Keratinocyte (primary cell): ENCODE data around the gene KLHL36. TPM values are rescaled to one million over a fixed set of nuclear protein-coding genes. Genes with fewer than 3 reads are reported as not detected.

ENCODE experiments used
- DNase-seq: peaks from one replicate; pipeline ENCODE4 v3.0.0-alpha.2; 2011; ENCODE audit warnings: low read depth, missing footprints, low spot score
- FAIRE-seq: peaks from 2 replicates; lab custom pipeline; 2011; peaks lifted over from hg19 to GRCh38; lab: Jason Lieb, UNC
- H2AFZ ChIP-seq: 2 replicates; pipeline ENCODE4 v1.6.0; 2012; ENCODE audit warnings: low read length, control low read depth, inconsistent platforms; ENCODE audit not compliant: control insufficient read depth
- H3K27ac ChIP-seq: 2 replicates; pipeline ENCODE4 v1.5.1; 2011; ENCODE audit warnings: low read length; ENCODE audit not compliant: control insufficient read depth, insufficient read depth
- H3K27me3 ChIP-seq: 3 replicates; pipeline ENCODE4 v1.6.0; 2011; ENCODE audit warnings: low read length; ENCODE audit not compliant: control insufficient read depth, insufficient read depth; ENCODE audit errors: extremely low read depth
- H3K36me3 ChIP-seq, 2 experiments: 2 replicates in 1 of 2; 3 replicates in 1 of 2; pipeline ENCODE4 v1.5.1; 2011; ENCODE audit warnings: low read length in 2 of 2, mild to moderate bottlenecking in 1 of 2; ENCODE audit not compliant: control insufficient read depth in 2 of 2, insufficient read depth in 2 of 2; ENCODE audit errors: extremely low read depth in 1 of 2
- H3K4me1 ChIP-seq: 3 replicates; pipeline ENCODE4 v1.5.1; 2011; ENCODE audit warnings: low read length; ENCODE audit not compliant: control insufficient read depth, insufficient read depth; ENCODE audit errors: extremely low read depth
- H3K4me2 ChIP-seq: 3 replicates; pipeline ENCODE4 v1.6.0; 2011; ENCODE audit warnings: low read depth, low read length; ENCODE audit not compliant: control insufficient read depth, insufficient read depth; ENCODE audit errors: extremely low read depth
- H3K4me3 ChIP-seq, 3 experiments: fragments of 200-600 bp in 1 of 3; sonication (generic) in 1 of 3; 2 replicates in 2 of 3; 3 replicates in 1 of 3; pipeline ENCODE4 v1.5.1; 2011 to 2016; ENCODE audit warnings: low read length in 3 of 3, mild to moderate bottlenecking in 3 of 3, control low read depth in 2 of 3, inconsistent platforms in 1 of 3, low read depth in 1 of 3, mixed read lengths in 1 of 3, mixed run types in 1 of 3, moderate library complexity in 1 of 3; ENCODE audit not compliant: control insufficient read depth in 2 of 3, insufficient read depth in 2 of 3; ENCODE audit errors: extremely low read depth in 1 of 3
- H3K79me2 ChIP-seq: 2 replicates; pipeline ENCODE4 v1.6.0; 2012; ENCODE audit warnings: low read length; ENCODE audit not compliant: control insufficient read depth, insufficient read depth
- H3K9ac ChIP-seq: 3 replicates; pipeline ENCODE4 v1.6.0; 2011; ENCODE audit warnings: low read length; ENCODE audit not compliant: control insufficient read depth, insufficient read depth; ENCODE audit errors: extremely low read depth
- H3K9me1 ChIP-seq: 3 replicates; pipeline ENCODE4 v1.6.0; 2011; ENCODE audit warnings: low read length; ENCODE audit not compliant: control insufficient read depth, insufficient read depth; ENCODE audit errors: extremely low read depth
- H3K9me3 ChIP-seq: 2 replicates; pipeline ENCODE4 v1.5.1; 2012; ENCODE audit warnings: low read depth, low read length; ENCODE audit not compliant: control insufficient read depth
- H4K20me1 ChIP-seq: 3 replicates; pipeline ENCODE4 v1.6.0; 2011; ENCODE audit warnings: low read length; ENCODE audit not compliant: control insufficient read depth, insufficient read depth; ENCODE audit errors: extremely low read depth
- CTCF ChIP-seq, 3 experiments: IDR thresholded peaks in 1 of 3; conservative IDR thresholded peaks in 1 of 3; optimal IDR thresholded peaks in 1 of 3; 2 replicates in 2 of 3; 3 replicates in 1 of 3; pipeline versions ENCODE3 to v1.5.1; 2011; ENCODE audit warnings: low read length in 3 of 3, mild to moderate bottlenecking in 3 of 3, moderate library complexity in 2 of 3, control low read depth in 1 of 3, inconsistent platforms in 1 of 3; ENCODE audit not compliant: insufficient read depth in 2 of 3; ENCODE audit errors: extremely low read depth in 1 of 3
- EZH2 ChIP-seq: IDR thresholded peaks from one replicate; pipeline ENCODE4 v1.6.1; 2012; ENCODE audit warnings: inconsistent platforms, mild to moderate bottlenecking, low read length, moderate library complexity
- dilution Hi-C: fragments of 300-500 bp; cut with MboI; formaldehyde crosslinking; loops from one replicate; pipeline ENCODE4 v1.7.0; 2020; ENCODE audit warnings: low sequenced_read_pairs; ENCODE audit not compliant: extremely low pct_ligation_motif_present
- polyA plus RNA-seq, 5 experiments: library from polyadenylated mRNA; depleted of rRNA in 3 of 5; stranded (reverse) in 3 of 5; stranded (forward) in 1 of 5; unstranded in 1 of 5; fragments of >200 nt; gene quantifications; 1 replicate in 1 of 5; 2 replicates in 3 of 5; 3 replicates in 1 of 5; pipeline versions ENCODE4 v1.2.1 to v1.2.3, GENCODE V29; 2011 to 2012; ENCODE audit warnings: missing spikeins in 2 of 5, low read depth in 1 of 5, low replicate concordance in 1 of 5

Gene KLHL36
- polyA plus RNA-seq, 1 donor (not counting 4 experiments of a cell fraction or from before 2014, with no cell fraction given) = 27.5 TPM

- Histone ChIP-seq H3K79me2 (peaks cover 6% of the 10 kb centered on the region), H3K36me3 (peaks cover 44 to 47% of the 10 kb centered on the region in 2 experiments), H4K20me1 (no peaks in the 10 kb centered on the region), H3K4me2 (no peak overlapping the region), H3K27me3 (no peaks in the 10 kb centered on the region), H3K9me1 (no peaks in the 10 kb centered on the region), H3K9me3 (no peaks in the 10 kb centered on the region), H3K27ac (no peak overlapping the region), H3K4me3 (no peak overlapping the region), H3K4me1 (no peaks in the 10 kb centered on the region), H3K9ac (no peak overlapping the region), H2AFZ (no peak overlapping the region)
- DNase-seq = no peak
- dilution Hi-C loops = no loop called here
- TF ChIP-seq CTCF (optimal IDR thresholded peaks at IDR 0.05 in 1 of 3, IDR thresholded peaks at IDR 0.05 in 1 of 3, conservative IDR thresholded peaks at IDR 0.05 in 1 of 3; ENCODE audit: extremely low read depth in 1 of 3, insufficient read depth in 2 of 3, low read length in 3 of 3) (no peak), EZH2 (no peak)
- no peak for FAIRE-seq
Observed at GRCh38 chr16:84662471-84662870, 14.2 kb downstream of the KLHL36 start.

- Histone ChIP-seq H3K27ac (no peak overlapping the region), H3K4me3 (no peak overlapping the region), H4K20me1 (no peaks in the 10 kb centered on the region), H3K4me2 (no peak overlapping the region), H2AFZ (no peak overlapping the region), H3K9ac (no peak overlapping the region), H3K36me3 (peaks cover 39% of the 10 kb centered on the region in 2 experiments), H3K4me1 (no peaks in the 10 kb centered on the region), H3K27me3 (no peaks in the 10 kb centered on the region), H3K9me3 (no peaks in the 10 kb centered on the region), H3K9me1 (no peaks in the 10 kb centered on the region), H3K79me2 (peaks cover under 1% of the 10 kb centered on the region)
- TF ChIP-seq EZH2 (no peak), CTCF (optimal IDR thresholded peaks at IDR 0.05 in 1 of 3, IDR thresholded peaks at IDR 0.05 in 1 of 3, conservative IDR thresholded peaks at IDR 0.05 in 1 of 3; ENCODE audit: extremely low read depth in 1 of 3, insufficient read depth in 2 of 3, low read length in 3 of 3) (no peak)
- dilution Hi-C loops = no loop called here
- DNase-seq (no peak), FAIRE-seq (no peak)
Observed at GRCh38 chr16:84663433-84664101, 15.3 kb downstream of the KLHL36 start.
